ENCODE data around the gene STK24. TPM values are rescaled to one million over a fixed set of nuclear protein-coding genes. Genes with fewer than 3 reads are reported as not detected.

The STK24 gene
- total RNA-seq, 3 donors from 2014 or later: 61.3 to 149 (median 71.9) TPM

GRCh38 chr13:98581381-98581780 lies 4.5 kb upstream of the STK24 start:
- Histone ChIP-seq H3K27me3 (no peaks in the 10 kb centered on the region), H3K4me1 (peaks cover 0 to 6% of the 10 kb centered on the region in 2 donors), H3K27ac (peak overlapping the region in 1 of 2 donors; percentile 21), H3K36me3 (no peaks in the 10 kb centered on the region), H3K4me3 (no peak overlapping the region), H3K9me3 (no peaks in the 10 kb centered on the region)
- TF ChIP-seq POLR2A (IDR thresholded peaks at IDR 0.05) (no peak), POLR2AphosphoS5 (IDR thresholded peaks at IDR 0.05) (no peak), CTCF (IDR thresholded peaks at IDR 0.05) (no peak)
- no peak for DNase-seq (ENCODE audit: low spot score in 2 of 2)
- intact Hi-C loops (cut with DNase I; ENCODE audit: low total_unique reads): no loop called here

DNA sequence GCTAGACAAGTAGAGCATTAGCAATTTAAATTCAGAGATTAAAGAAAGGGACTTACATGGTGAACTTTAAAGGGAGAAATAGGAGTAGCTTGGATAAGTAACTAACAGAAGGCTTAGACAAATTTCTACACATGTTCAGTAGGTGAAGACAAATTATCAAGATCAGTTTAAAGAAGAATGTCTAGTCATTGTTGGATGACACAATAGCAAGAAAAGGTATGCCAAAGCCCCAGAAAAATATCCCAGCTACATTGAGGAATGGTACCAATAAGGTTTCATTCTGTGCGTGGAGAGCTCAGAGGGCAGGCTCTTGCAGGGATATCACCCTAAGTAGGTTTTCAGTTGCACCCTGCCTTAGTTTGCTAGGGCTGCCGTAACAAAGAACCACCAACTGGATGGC lies 3.5 kb upstream of the STK24 start:
- no peaks in the 10 kb centered on the region for H3K36me3 ChIP-seq
- TF ChIP-seq CTCF (IDR thresholded peaks at IDR 0.05) (no peak), POLR2AphosphoS5 (IDR thresholded peaks at IDR 0.05) (no peak), POLR2A (IDR thresholded peaks at IDR 0.05) (no peak)
- intact Hi-C loops (cut with DNase I; ENCODE audit: low total_unique reads): no loop called here
- peaks cover 0 to 6% of the 10 kb centered on the region in 2 donors for H3K4me1 ChIP-seq
- no peak overlapping the region for H3K27ac ChIP-seq
- DNase-seq (ENCODE audit: low spot score in 2 of 2): no peak
- no peak overlapping the region for H3K4me3 ChIP-seq
- no peaks in the 10 kb centered on the region for H3K9me3 ChIP-seq
- H3K27me3 ChIP-seq: no peaks in the 10 kb centered on the region

DNA sequence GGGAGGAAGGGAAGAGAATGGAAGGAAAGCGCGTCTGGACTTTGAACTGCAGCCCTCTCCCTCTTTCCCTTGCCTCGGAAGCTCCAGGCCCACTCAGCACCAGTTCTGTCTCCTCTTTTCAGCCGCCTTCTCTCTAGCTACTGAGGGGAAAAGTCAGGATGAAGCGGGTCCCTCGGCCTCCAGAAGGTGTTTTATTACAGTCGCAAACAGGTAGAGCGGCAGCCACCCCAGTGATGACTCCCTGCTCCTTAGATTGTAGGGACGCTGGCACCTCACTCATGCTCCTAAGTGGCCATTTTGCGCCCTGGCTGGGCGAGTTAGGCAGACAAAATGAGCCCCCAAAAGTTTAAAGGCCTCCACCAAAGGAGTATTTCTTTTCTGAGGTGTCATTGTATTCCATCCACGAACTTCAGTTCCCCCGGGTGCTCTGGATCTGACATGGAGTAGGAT lies 954 bp upstream of the STK24 start:
- no peaks in the 10 kb centered on the region for H3K9me3 ChIP-seq
- H3K36me3 ChIP-seq: no peaks in the 10 kb centered on the region
- peak overlapping the region; percentile 97 to 100 for H3K27ac ChIP-seq
- no peak for DNase-seq (ENCODE audit: low spot score in 2 of 2)
- peak overlapping the region; percentile 59 to 98 (median 95) for H3K4me3 ChIP-seq
- intact Hi-C loops (cut with DNase I; ENCODE audit: low total_unique reads): loop anchor here (10.0 kb wide), 2 partner anchors 73 to 133 kb away; no protein-coding TSS in a partner anchor
- no peak for TF ChIP-seq CTCF (IDR thresholded peaks at IDR 0.05)
- no peak for TF ChIP-seq POLR2AphosphoS5 (IDR thresholded peaks at IDR 0.05)
- TF ChIP-seq POLR2A (IDR thresholded peaks at IDR 0.05): no peak
- H3K4me1 ChIP-seq: peaks cover 0 to 6% of the 10 kb centered on the region in 2 donors
- H3K27me3 ChIP-seq: no peaks in the 10 kb centered on the region

- Histone ChIP-seq H3K27me3 (no peaks in the 10 kb centered on the region), H3K4me1 (peaks cover 6 to 10% of the 10 kb centered on the region in 2 donors), H3K36me3 (no peaks in the 10 kb centered on the region), H3K4me3 (peak overlapping the region; percentile 95 to 99 (median 98)), H3K27ac (peak overlapping the region; percentile 96 to 100), H3K9me3 (no peaks in the 10 kb centered on the region)
- TF ChIP-seq POLR2AphosphoS5 (IDR thresholded peaks at IDR 0.05) (peak in 1 of 3 donors; percentile 16), POLR2A (IDR thresholded peaks at IDR 0.05) (no peak)
- intact Hi-C loops (cut with DNase I; ENCODE audit: low total_unique reads): loop anchor here (10.0 kb wide), 2 partner anchors 72 to 132 kb away; no protein-coding TSS in a partner anchor
- DNase-seq (ENCODE audit: low spot score in 2 of 2): peak in 1 of 2 donors; percentile 50
Measured at GRCh38 chr13:98576200-98576945, 534 bp downstream of the STK24 start.

GRCh38 chr13:98575904-98576199 lies 1.1 kb downstream of the STK24 start:
- intact Hi-C loops (cut with DNase I; ENCODE audit: low total_unique reads): loop anchor here (10.0 kb wide), 2 partner anchors 71 to 131 kb away; no protein-coding TSS in a partner anchor
- H3K4me1 ChIP-seq: peaks cover 8 to 10% of the 10 kb centered on the region in 2 donors

More at GRCh38 chr13:98575904-98576199, 1.1 kb downstream of the STK24 start:
- H3K4me3 ChIP-seq: peak overlapping the region; percentile 95 to 99 (median 98)
- H3K9me3 ChIP-seq: no peaks in the 10 kb centered on the region
- no peak for TF ChIP-seq CTCF (IDR thresholded peaks at IDR 0.05)
- TF ChIP-seq POLR2AphosphoS5 (IDR thresholded peaks at IDR 0.05): no peak
- TF ChIP-seq POLR2A (IDR thresholded peaks at IDR 0.05): no peak
- peak overlapping the region; percentile 96 to 100 for H3K27ac ChIP-seq
- no peak for DNase-seq (ENCODE audit: low spot score in 2 of 2)
- H3K36me3 ChIP-seq: no peaks in the 10 kb centered on the region
- H3K27me3 ChIP-seq: no peaks in the 10 kb centered on the region

All from breast epithelium (tissue), 4 donors.